ENCODE results near the gene INO80C.

DNA sequence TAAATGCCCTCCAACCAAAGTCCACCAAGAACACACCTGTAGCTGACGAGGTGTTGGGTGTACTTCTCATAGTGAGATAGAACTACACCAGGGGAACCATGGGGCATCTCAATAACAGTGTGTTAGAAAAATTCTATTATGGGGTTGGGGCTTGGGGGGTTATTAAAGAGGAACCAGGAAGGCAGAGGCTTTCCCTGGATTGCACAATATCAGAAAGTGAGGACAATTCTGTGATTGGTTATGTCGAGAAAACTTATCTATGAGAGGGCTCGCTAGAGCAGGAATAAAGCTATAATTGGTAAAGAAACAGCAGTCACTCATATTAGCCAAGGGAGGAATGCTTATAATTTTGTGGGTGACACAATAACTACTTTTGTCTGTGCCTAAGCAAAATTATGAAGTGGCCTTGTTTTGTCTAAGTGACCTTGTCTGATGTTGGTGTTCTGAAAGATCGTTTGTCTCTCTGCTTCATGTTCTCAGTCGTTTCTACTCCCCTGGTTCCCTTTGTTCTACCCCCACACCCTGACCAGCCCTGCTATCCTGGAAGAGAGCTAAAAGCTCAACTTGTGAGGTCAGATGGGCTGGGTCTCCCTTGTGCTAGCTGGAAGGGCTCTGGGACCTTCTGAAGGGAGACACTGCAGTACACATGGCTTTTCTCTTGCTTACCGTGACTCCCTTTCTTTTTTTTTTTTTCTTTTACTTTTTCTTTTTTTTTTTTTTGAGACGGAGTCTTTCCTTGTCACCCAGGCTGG is 21.6 kb upstream of the INO80C start:
- TF ChIP-seq SP1 (IDR thresholded peaks at IDR 0.05) (no peak), ZNF384 (IDR thresholded peaks at IDR 0.05) (no peak)
